ENCODE measurements around the gene HRH2. TPM values are rescaled to one million over a fixed set of nuclear protein-coding genes. Genes with fewer than 3 reads are reported as not detected.
"Not testable (repeated sequence)": the region's sequence is repeated elsewhere in the genome, so short reads cannot be mapped to it uniquely, and the experiment has no call there.

The HRH2 gene, protein sequence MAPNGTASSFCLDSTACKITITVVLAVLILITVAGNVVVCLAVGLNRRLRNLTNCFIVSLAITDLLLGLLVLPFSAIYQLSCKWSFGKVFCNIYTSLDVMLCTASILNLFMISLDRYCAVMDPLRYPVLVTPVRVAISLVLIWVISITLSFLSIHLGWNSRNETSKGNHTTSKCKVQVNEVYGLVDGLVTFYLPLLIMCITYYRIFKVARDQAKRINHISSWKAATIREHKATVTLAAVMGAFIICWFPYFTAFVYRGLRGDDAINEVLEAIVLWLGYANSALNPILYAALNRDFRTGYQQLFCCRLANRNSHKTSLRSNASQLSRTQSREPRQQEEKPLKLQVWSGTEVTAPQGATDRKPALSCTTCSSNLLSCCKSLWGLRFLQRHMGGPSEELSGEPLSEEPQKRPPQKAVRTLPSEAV
- 34.3 and 37.1 TPM in 2 replicates for total RNA-seq

GRCh38 chr5:175657593-175658271 is at the start of gene HRH2:
HRH2 (plus strand) TSS chr5:175658071; CDS start chr5:175683234, 25,163 bp downstream.
- Mint-ChIP-seq H3K27me3 (ENCODE audit: low read depth) (no peaks in the 10 kb centered on the region), H3K36me3 (ENCODE audit: low read depth) (peaks cover 47% of the 10 kb centered on the region), H3K9me3 (peaks cover 3% of the 10 kb centered on the region), H3K4me1 (ENCODE audit: low read depth) (peaks cover 80% of the 10 kb centered on the region), H3K27ac (peak within 1 kb of the TSS; percentile 95), H3K4me3 (ENCODE audit: low read depth) (peak within 1 kb of the TSS; percentile 99)
- DNase-seq (ENCODE audit: low spot score): peak; percentile 60
- intact Hi-C loops (cut with micrococcal nuclease): loop anchor here (5.0 kb wide), 1 partner anchor 140 kb away; no protein-coding TSS in a partner anchor

DNA sequence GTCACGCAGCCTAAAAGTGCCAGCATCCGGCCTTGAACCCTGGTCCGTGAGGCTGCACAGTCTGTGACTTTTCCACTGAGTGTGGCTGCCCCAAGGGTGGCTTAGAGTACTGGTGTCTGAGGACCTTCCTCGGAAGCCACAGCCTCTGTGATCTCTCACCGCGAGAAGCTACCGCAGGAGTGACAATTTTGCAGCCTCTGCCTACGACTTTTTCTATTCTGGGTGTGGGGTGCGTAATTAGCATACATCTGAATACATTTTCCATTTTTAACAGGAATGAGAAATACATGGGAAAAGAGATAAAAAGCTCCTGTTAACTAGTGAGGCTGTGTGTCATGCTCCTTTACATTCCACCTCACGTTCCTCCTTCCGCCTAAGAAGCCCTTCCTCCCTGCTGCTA is 48.3 kb upstream of the HRH2 start:
- H3K9me3 Mint-ChIP-seq: peaks cover 15% of the 10 kb centered on the region
- H3K36me3 Mint-ChIP-seq (ENCODE audit: low read depth): no peaks in the 10 kb centered on the region
- intact Hi-C loops (cut with micrococcal nuclease): no loop called here
- H3K4me3 Mint-ChIP-seq (ENCODE audit: low read depth): no peak overlapping the region
- H3K27me3 Mint-ChIP-seq (ENCODE audit: low read depth): peaks cover 22% of the 10 kb centered on the region
- no peak for DNase-seq (ENCODE audit: low spot score)
- no peak overlapping the region for H3K27ac Mint-ChIP-seq
- peaks cover 11% of the 10 kb centered on the region for H3K4me1 Mint-ChIP-seq (ENCODE audit: low read depth)

DNA sequence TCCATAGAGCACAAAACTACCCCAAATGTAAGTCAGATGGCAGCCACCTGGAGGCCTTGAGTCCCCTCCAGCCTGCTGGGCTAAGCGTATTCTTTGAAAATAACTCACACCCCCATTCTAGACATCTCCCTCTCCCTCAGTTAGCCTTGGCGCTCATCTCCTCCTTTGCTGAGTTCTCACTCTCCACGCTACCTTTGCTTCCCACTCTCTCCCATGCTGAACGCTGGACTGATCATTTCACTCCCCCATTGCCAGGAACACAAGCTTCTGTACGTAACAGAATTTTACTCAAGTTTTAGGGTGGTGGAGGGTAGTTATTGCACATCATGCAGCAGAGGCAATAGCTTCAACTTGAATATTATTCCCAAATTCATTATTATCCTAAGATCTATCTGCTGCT is 47.5 kb upstream of the HRH2 start:
- peaks cover 14% of the 10 kb centered on the region for H3K27me3 Mint-ChIP-seq (ENCODE audit: low read depth)
- no peak overlapping the region for H3K4me3 Mint-ChIP-seq (ENCODE audit: low read depth)
- no peak overlapping the region for H3K27ac Mint-ChIP-seq
- H3K36me3 Mint-ChIP-seq (ENCODE audit: low read depth): no peaks in the 10 kb centered on the region
- H3K9me3 Mint-ChIP-seq: peaks cover 6% of the 10 kb centered on the region
- no peak for DNase-seq (ENCODE audit: low spot score)
- intact Hi-C loops (cut with micrococcal nuclease): no loop called here
- H3K4me1 Mint-ChIP-seq (ENCODE audit: low read depth): peaks cover 10% of the 10 kb centered on the region

GRCh38 chr5:175610898-175611297 is 47.0 kb upstream of the HRH2 start:
- peaks cover 14% of the 10 kb centered on the region for H3K4me1 Mint-ChIP-seq (ENCODE audit: low read depth)
- H3K27me3 Mint-ChIP-seq (ENCODE audit: low read depth): peaks cover 13% of the 10 kb centered on the region
- no peak overlapping the region for H3K4me3 Mint-ChIP-seq (ENCODE audit: low read depth)
- H3K27ac Mint-ChIP-seq: no peak overlapping the region
- H3K9me3 Mint-ChIP-seq: peaks cover 6% of the 10 kb centered on the region
- intact Hi-C loops (cut with micrococcal nuclease): no loop called here
- H3K36me3 Mint-ChIP-seq (ENCODE audit: low read depth): no peaks in the 10 kb centered on the region
- no peak for DNase-seq (ENCODE audit: low spot score)

DNA sequence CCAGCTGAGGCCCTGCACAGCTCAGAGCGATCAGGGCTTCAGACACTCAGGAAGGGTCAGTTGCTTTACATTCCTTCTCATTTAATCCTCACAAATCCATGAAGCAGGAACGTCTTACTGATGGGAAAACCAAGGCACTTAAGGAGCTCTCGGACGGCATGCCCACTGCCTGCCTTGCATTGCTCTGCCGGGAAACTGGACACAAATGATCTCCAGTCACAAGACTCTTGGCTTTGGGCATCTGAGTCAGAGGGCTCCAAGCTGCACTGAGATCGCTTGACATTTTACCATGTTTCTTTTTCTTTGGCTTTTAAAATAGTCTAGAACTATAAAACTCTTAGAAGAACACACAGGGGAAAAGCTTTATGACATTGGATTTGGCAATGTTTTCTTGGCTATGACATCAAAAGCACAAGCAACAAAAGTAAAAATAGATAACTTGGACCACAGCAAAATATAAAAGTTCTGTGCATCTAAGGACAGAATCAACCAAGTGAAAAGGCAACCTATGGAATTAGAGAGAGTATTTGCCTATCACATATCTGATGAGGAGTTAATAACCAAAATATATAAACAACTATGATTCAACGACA is 43.6 kb upstream of the HRH2 start:
- H3K9me3 Mint-ChIP-seq: peaks cover 6% of the 10 kb centered on the region
- DNase-seq (ENCODE audit: low spot score): no peak
- H3K4me1 Mint-ChIP-seq (ENCODE audit: low read depth): peaks cover 17% of the 10 kb centered on the region
- intact Hi-C loops (cut with micrococcal nuclease): no loop called here
- H3K4me3 Mint-ChIP-seq (ENCODE audit: low read depth): no peak overlapping the region
- no peak overlapping the region for H3K27ac Mint-ChIP-seq
- peaks cover 13% of the 10 kb centered on the region for H3K27me3 Mint-ChIP-seq (ENCODE audit: low read depth)
- no peaks in the 10 kb centered on the region for H3K36me3 Mint-ChIP-seq (ENCODE audit: low read depth)

DNA sequence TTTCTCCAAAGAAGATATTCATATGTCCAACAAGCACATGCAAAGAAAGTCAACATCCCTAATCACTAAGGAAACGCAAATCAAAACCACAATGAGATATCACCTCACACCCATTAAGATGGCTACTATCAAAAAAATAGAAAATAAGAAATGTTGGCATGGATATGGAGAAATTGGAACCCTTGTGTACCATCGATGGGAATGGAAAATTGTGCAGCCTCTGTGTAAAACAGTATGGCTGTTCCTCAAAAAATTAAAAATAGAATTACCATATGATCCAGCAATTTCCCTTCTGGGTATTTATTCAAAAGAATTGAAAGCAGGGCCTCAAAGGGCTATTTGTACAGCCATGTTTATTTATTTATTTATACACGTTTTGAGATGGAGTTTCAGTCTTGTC is 43.0 kb upstream of the HRH2 start:
- intact Hi-C loops (cut with micrococcal nuclease): loop anchor here (5.0 kb wide), 1 partner anchor 37 kb away; no protein-coding TSS in a partner anchor
- peaks cover 13% of the 10 kb centered on the region for H3K27me3 Mint-ChIP-seq (ENCODE audit: low read depth)
- H3K4me3 Mint-ChIP-seq (ENCODE audit: low read depth): no peak overlapping the region

DNA sequence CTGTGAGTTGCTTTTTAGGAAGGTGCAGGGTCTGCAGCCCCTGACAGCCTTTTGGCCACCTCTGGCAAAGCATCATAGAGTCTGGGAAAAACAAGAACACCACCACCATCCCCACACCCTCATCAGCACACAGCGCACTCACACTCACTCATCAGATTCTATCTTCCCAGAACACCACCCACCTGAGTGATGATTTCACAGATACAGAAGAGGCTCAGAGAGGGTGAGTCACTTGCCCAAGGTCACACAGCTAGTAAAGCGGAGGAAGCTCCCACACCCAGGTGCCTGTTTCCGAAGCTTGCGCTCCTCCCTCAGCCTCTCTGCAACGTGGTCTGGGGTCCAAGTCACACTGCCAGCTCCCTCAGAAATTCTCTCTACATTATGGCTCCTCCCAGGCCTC is 41.8 kb upstream of the HRH2 start:
- intact Hi-C loops (cut with micrococcal nuclease): loop anchor here (5.0 kb wide), 1 partner anchor 36 kb away; no protein-coding TSS in a partner anchor
- H3K9me3 Mint-ChIP-seq: peaks cover 6% of the 10 kb centered on the region
- H3K27ac Mint-ChIP-seq: no peak overlapping the region
- no peaks in the 10 kb centered on the region for H3K36me3 Mint-ChIP-seq (ENCODE audit: low read depth)
- H3K27me3 Mint-ChIP-seq (ENCODE audit: low read depth): peaks cover 11% of the 10 kb centered on the region
- peaks cover 13% of the 10 kb centered on the region for H3K4me1 Mint-ChIP-seq (ENCODE audit: low read depth)
- no peak overlapping the region for H3K4me3 Mint-ChIP-seq (ENCODE audit: low read depth)
- no peak for DNase-seq (ENCODE audit: low spot score)

More for the DNA sequence above, 43.0 kb upstream of the HRH2 start:
- peaks cover 6% of the 10 kb centered on the region for H3K9me3 Mint-ChIP-seq
- H3K4me1 Mint-ChIP-seq (ENCODE audit: low read depth): peaks cover 14% of the 10 kb centered on the region
- DNase-seq (ENCODE audit: low spot score): no peak
- H3K36me3 Mint-ChIP-seq (ENCODE audit: low read depth): no peaks in the 10 kb centered on the region
- no peak overlapping the region for H3K27ac Mint-ChIP-seq

DNA sequence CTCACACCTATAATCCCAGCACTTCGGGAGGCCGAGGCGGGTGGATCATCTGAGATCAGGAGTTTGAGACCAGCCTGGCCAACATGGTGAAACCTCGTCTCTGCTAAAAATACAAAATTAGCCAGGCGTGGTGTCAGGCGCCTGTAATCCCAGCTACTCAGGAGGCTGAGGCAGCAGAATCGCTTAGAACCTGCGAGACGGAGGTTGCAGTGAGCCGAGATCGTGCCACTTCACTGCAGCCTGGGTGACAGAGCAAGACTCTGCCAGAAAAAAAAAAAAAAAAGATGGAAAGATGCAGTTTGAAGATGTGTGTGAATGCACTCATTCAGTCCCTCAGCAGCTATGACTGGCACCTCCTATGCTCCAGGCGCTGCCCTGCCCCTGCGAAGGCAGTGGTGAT is 41.3 kb upstream of the HRH2 start:
- H3K4me3 Mint-ChIP-seq (ENCODE audit: low read depth); H3K27ac Mint-ChIP-seq: not testable (repeated sequence)

GRCh38 chr5:175617447-175617846 is 40.4 kb upstream of the HRH2 start:
- intact Hi-C loops (cut with micrococcal nuclease): loop anchor here (5.0 kb wide), 1 partner anchor 35 kb away; no protein-coding TSS in a partner anchor
- Mint-ChIP-seq H3K36me3 (ENCODE audit: low read depth) (no peaks in the 10 kb centered on the region), H3K4me1 (ENCODE audit: low read depth) (peaks cover 13% of the 10 kb centered on the region), H3K4me3 (ENCODE audit: low read depth) (no peak overlapping the region), H3K27ac (no peak overlapping the region), H3K27me3 (ENCODE audit: low read depth) (peaks cover 6% of the 10 kb centered on the region), H3K9me3 (peaks cover 6% of the 10 kb centered on the region)
- DNase-seq (ENCODE audit: low spot score): no peak

More for the DNA sequence above, 41.3 kb upstream of the HRH2 start:
- not testable (repeated sequence) for H3K36me3 Mint-ChIP-seq (ENCODE audit: low read depth); DNase-seq (ENCODE audit: low spot score); H3K27me3 Mint-ChIP-seq (ENCODE audit: low read depth); H3K9me3 Mint-ChIP-seq
- intact Hi-C loops (cut with micrococcal nuclease): loop anchor here (5.0 kb wide), 1 partner anchor 36 kb away; no protein-coding TSS in a partner anchor
- peaks cover 13% of the 10 kb centered on the region for H3K4me1 Mint-ChIP-seq (ENCODE audit: low read depth)

DNA sequence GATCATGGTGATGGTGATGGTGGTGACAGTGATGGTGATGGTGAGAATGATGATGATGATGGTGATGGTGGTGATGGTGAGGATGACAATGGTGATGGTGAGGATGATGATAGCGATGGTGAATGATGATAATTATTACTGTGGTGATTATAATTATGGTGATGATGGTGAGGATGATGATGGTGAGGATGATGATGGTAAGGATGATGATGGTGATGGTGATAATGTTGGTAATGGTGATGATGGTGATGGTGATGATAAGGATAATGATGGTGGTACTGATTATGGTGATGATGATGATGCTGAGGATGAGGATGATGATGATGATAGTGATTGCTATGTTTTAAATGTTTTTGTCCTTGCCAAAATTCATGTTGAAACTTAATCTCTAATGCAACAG is 37.3 kb upstream of the HRH2 start:
- H3K9me3 Mint-ChIP-seq: peaks cover 7% of the 10 kb centered on the region
- peaks cover 11% of the 10 kb centered on the region for H3K4me1 Mint-ChIP-seq (ENCODE audit: low read depth)
- no peak overlapping the region for H3K4me3 Mint-ChIP-seq (ENCODE audit: low read depth)
- H3K36me3 Mint-ChIP-seq (ENCODE audit: low read depth): peaks cover 6% of the 10 kb centered on the region
- no peak overlapping the region for H3K27ac Mint-ChIP-seq
- intact Hi-C loops (cut with micrococcal nuclease): no loop called here
- no peaks in the 10 kb centered on the region for H3K27me3 Mint-ChIP-seq (ENCODE audit: low read depth)
- no peak for DNase-seq (ENCODE audit: low spot score)

- H3K36me3 Mint-ChIP-seq (ENCODE audit: low read depth): peaks cover 12% of the 10 kb centered on the region
Measured at GRCh38 chr5:175621971-175622370, 35.9 kb upstream of the HRH2 start.

GRCh38 chr5:175623088-175623487 is 34.8 kb upstream of the HRH2 start:
- Mint-ChIP-seq H3K36me3 (ENCODE audit: low read depth) (peaks cover 12% of the 10 kb centered on the region), H3K4me1 (ENCODE audit: low read depth) (no peaks in the 10 kb centered on the region), H3K27me3 (ENCODE audit: low read depth) (no peaks in the 10 kb centered on the region), H3K4me3 (ENCODE audit: low read depth) (no peak overlapping the region), H3K27ac (no peak overlapping the region), H3K9me3 (peaks cover 18% of the 10 kb centered on the region)
- intact Hi-C loops (cut with micrococcal nuclease): no loop called here
- DNase-seq (ENCODE audit: low spot score): no peak

More at GRCh38 chr5:175621971-175622370, 35.9 kb upstream of the HRH2 start:
- peaks cover 18% of the 10 kb centered on the region for H3K9me3 Mint-ChIP-seq
- H3K4me1 Mint-ChIP-seq (ENCODE audit: low read depth): peaks cover 3% of the 10 kb centered on the region
- DNase-seq (ENCODE audit: low spot score): no peak
- H3K27me3 Mint-ChIP-seq (ENCODE audit: low read depth): no peaks in the 10 kb centered on the region
- H3K4me3 Mint-ChIP-seq (ENCODE audit: low read depth): no peak overlapping the region
- H3K27ac Mint-ChIP-seq: no peak overlapping the region
- intact Hi-C loops (cut with micrococcal nuclease): no loop called here
